Measurements from ENCODE around the gene UBE2Q2.

GRCh38 chr15:75801859-75802593 is 41.2 kb upstream of the UBE2Q2 start:
- no peak for TF ChIP-seq E2F4 (CRISPR knock-in tag; IDR thresholded peaks at IDR 0.05; ENCODE audit: borderline replicate concordance, low read depth)
- no peak for TF ChIP-seq TCF7 (CRISPR knock-in tag; IDR thresholded peaks at IDR 0.05; ENCODE audit: low read depth)
- TF ChIP-seq CTCF (IDR thresholded peaks at IDR 0.05), result peak; percentile 89
- no peak for TF ChIP-seq USF1 (CRISPR knock-in tag; IDR thresholded peaks at IDR 0.05)
- no peak for TF ChIP-seq ZNF512 (CRISPR knock-in tag; IDR thresholded peaks at IDR 0.05; ENCODE audit: borderline replicate concordance)
- no peak for TF ChIP-seq SMAD4 (CRISPR knock-in tag; IDR thresholded peaks at IDR 0.05)
- no peak for TF ChIP-seq ATF3 (CRISPR knock-in tag; conservative IDR thresholded peaks at IDR 0.05)
- no peak for TF ChIP-seq ZNF416 (CRISPR knock-in tag; IDR thresholded peaks at IDR 0.05)
- no peak for TF ChIP-seq ETV6 (CRISPR knock-in tag; IDR thresholded peaks at IDR 0.05)
- no peak for TF ChIP-seq AFF4 (CRISPR knock-in tag; IDR thresholded peaks at IDR 0.05; ENCODE audit: borderline replicate concordance)
- TF ChIP-seq ZNF423 (CRISPR knock-in tag; IDR thresholded peaks at IDR 0.05), result no peak
- TF ChIP-seq MAX (CRISPR knock-in tag; IDR thresholded peaks at IDR 0.05), result peak; percentile 75

All from WTC11 (cell line).